Stimulated activated naive B cell treated with anti-CD40 and anti-IgM and Interleukin-4, amounts not matched to agents 10 μg/mL and 1 μg/mL and 100 μg/mL, for 72 hours (primary cell): Measurements from ENCODE around the gene ABTB2.

Source experiments
- ATAC-seq, 2 donors: fragments of 150-1000 bp; cut with Tn5 transposase; replicated peaks; 2 replicates each; pipeline ENCODE4 v1.10.0; 2021; ENCODE audit warnings: moderate library complexity in 1 of 2
- DNase-seq: peaks from one replicate; pipeline ENCODE4 v3.0.0; 2021
- H3K27ac Mint-ChIP-seq: one replicate; pipeline ENCODE4 v1.8.0; 2022; ENCODE audit warnings: mild to moderate bottlenecking, mixed read lengths
- H3K27me3 Mint-ChIP-seq, 2 donors: one replicate each; pipeline ENCODE4 v1.8.0; 2022; ENCODE audit warnings: mixed read lengths in 2 of 2
- H3K36me3 Mint-ChIP-seq, 2 donors: one replicate each; pipeline ENCODE4 v1.8.0; 2022; ENCODE audit warnings: mixed read lengths in 2 of 2, mild to moderate bottlenecking in 1 of 2
- H3K4me1 Mint-ChIP-seq, 2 donors: one replicate each; pipeline ENCODE4 v1.8.0; 2022; ENCODE audit warnings: mixed read lengths in 2 of 2, mild to moderate bottlenecking in 1 of 2
- H3K4me3 Mint-ChIP-seq, 2 donors: one replicate each; pipeline ENCODE4 v1.8.0; 2022; ENCODE audit warnings: mild to moderate bottlenecking in 2 of 2, mixed read lengths in 2 of 2, moderate library complexity in 1 of 2
- H3K9me3 Mint-ChIP-seq, 2 donors: one replicate each; pipeline ENCODE4 v1.8.0; 2022; ENCODE audit warnings: mixed read lengths in 2 of 2, mild to moderate bottlenecking in 1 of 2

The ABTB2 gene

DNA sequence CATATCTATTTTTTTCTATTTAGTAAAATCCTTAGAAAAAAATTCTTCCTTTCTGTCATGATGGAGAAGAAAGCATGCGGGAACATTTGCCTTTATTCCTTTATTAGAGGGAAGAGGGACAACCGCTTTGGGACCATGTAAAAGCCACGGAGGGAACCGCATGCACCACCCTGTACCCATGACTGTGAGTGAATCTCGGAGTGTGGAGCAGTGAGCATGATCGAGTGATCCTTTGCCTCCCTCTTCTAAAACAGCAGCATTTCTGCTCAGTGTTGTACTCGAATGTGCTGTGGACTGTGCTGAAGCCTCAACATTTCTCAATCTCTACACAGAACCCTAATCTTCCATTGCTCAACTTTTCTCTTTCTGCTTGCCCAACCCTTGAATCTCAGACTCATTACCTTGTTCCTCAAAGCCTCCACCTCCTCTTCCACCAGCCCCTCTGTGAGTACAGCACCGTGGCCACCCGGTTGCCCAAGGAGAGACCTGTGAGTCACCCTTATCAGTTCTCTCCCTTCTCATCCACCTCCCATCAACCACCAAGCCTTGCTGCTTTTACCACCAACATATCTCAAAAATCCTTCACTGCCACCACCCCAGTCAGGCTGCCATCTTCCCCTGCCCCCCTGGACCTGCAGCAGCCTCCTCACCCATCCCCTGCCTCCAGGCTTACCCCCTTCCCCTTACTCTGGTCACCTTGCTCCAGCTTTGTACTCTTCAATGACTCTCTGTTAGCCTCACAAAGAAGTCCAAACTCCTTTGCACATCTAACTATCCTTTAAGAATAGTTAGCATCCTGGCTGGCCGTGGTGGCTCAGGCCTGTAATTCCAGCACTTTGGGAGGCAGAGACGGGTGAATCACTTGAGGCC lies 149.3 kb downstream of the ABTB2 start:
- Mint-ChIP-seq H3K36me3 (peaks cover 8 to 15% of the 10 kb centered on the region in 2 donors), H3K4me3 (no peak overlapping the region), H3K9me3 (no peaks in the 10 kb centered on the region), H3K27ac (peak overlapping the region; percentile 48), H3K27me3 (no peaks in the 10 kb centered on the region), H3K4me1 (peaks cover 31 to 33% of the 10 kb centered on the region in 2 donors)
- DNase-seq = peak; percentile 13
- ATAC-seq = peak; percentile 83 to 92

DNA sequence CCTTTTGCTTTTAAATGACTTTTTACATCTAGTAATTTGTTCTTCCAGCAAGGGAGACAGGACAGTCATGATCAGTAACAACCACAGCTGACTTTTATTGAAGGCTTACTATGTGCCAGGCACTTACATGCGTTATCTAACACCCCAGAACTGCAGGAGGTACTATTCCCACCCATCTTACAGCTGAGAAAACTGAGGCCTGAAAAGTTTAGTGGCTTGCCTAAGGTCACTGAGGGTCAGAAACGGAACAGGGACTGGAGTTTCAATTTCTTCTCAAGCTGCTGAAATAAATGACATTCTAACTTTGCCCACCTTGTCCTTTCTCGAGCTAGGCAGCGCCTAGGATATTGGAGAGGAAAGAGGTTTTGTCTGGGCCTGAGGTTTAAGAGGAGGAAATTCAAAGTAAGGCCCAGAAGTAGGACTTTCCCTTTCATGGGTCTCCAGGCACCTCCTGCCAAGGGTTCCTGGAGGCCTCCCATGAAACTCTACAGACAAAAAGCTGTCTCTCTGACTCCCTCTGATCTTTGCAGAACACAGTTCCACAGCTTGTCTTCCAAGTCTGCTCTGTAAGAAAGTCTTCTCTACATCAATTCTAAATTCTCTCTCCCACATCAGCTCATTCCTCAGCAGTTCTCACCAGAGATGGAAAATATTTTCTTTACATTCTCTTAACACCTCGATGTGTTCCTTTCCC lies 150.2 kb downstream of the ABTB2 start:
- H3K27me3 Mint-ChIP-seq = no peaks in the 10 kb centered on the region
- H3K27ac Mint-ChIP-seq = no peak overlapping the region
- no peak overlapping the region for H3K4me3 Mint-ChIP-seq
- peaks cover 16 to 23% of the 10 kb centered on the region in 2 donors for H3K36me3 Mint-ChIP-seq
- H3K9me3 Mint-ChIP-seq = no peaks in the 10 kb centered on the region
- DNase-seq = no peak
- ATAC-seq = no peak
- peaks cover 36 to 39% of the 10 kb centered on the region in 2 donors for H3K4me1 Mint-ChIP-seq

DNA sequence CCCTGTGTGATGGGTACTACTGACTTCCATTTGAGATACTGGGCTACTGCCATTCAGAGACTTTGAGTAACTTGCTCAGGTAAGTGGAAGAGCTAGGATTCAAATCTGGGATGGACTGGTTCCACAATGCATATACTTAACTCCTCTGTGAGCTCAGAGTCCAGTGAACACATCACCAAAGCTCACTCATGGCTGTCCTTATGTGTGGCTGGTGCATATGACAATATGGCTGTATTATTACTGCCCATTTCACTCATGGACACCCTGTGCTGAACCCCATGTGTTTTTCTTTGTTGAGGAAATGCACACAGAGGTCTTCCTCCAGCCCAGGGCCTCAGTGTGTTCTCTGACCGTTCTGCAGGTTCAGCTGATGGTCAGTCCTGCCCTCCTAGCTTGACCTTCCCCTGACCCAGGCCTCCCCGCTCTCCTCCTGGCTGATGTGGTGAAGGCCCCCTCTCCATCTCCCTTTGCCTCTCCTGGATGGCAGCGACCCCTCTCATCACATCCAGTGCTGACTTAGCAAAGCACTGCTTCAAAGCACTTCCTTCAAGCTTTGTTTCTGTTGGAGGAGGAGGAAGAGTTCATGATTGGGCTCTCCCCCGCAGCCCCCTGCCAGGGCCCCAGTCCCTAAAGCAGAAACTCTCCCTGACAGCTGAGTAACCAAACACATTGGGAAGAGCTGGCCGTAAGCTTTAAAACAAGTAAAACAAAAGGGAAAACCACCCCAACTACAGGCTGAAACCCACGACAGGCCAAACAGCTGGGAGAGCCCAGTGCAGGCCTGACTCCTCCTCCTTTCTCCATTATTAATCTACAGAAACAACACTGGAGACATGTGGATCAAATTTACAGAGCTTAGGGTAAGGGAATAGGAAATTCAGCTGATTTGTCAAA lies 151.2 kb downstream of the ABTB2 start:
- Mint-ChIP-seq H3K4me3 (no peak overlapping the region), H3K36me3 (peaks cover 24 to 33% of the 10 kb centered on the region in 2 donors), H3K27ac (no peak overlapping the region), H3K4me1 (peaks cover 39% of the 10 kb centered on the region in 2 donors), H3K27me3 (no peaks in the 10 kb centered on the region), H3K9me3 (no peaks in the 10 kb centered on the region)
- no peak for DNase-seq
- no peak for ATAC-seq

DNA sequence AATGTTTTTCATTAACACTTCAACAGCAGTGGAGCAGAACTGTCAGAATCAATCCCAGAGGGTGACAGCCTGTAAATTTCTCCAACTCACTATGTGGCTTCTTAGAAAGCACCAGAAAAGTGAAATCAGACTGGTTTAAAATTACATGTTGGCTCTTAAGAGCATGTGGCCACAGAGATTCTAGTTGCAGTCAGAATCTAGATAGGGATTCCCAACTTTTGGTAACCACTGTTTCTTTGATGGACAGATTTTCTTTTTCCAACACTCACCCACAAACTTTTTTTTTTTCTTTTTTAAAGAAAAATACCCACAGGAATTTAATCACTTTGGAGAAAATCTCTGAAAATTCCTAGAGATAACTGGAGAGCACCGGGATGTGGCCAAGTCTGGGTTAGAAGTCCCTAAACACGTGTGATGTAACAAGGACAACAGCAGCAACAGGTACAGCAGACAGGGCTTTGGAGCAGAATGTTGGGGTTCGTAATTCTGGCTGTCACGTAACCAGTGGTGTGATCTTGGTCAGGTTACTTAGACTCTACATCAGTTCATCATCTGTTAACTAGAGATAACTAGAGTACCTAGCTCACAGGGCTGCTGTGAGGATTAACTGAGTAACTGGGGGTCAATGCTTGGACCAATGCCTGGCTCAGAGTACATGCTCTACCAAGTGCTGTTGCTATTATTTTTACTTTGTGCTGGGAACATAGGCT lies 152.3 kb downstream of the ABTB2 start:
- ATAC-seq (no peak), DNase-seq (no peak)
- Mint-ChIP-seq H3K9me3 (no peaks in the 10 kb centered on the region), H3K27ac (no peak overlapping the region), H3K4me1 (peaks cover 36 to 39% of the 10 kb centered on the region in 2 donors), H3K4me3 (no peak overlapping the region), H3K36me3 (peaks cover 29 to 35% of the 10 kb centered on the region in 2 donors), H3K27me3 (no peaks in the 10 kb centered on the region)

DNA sequence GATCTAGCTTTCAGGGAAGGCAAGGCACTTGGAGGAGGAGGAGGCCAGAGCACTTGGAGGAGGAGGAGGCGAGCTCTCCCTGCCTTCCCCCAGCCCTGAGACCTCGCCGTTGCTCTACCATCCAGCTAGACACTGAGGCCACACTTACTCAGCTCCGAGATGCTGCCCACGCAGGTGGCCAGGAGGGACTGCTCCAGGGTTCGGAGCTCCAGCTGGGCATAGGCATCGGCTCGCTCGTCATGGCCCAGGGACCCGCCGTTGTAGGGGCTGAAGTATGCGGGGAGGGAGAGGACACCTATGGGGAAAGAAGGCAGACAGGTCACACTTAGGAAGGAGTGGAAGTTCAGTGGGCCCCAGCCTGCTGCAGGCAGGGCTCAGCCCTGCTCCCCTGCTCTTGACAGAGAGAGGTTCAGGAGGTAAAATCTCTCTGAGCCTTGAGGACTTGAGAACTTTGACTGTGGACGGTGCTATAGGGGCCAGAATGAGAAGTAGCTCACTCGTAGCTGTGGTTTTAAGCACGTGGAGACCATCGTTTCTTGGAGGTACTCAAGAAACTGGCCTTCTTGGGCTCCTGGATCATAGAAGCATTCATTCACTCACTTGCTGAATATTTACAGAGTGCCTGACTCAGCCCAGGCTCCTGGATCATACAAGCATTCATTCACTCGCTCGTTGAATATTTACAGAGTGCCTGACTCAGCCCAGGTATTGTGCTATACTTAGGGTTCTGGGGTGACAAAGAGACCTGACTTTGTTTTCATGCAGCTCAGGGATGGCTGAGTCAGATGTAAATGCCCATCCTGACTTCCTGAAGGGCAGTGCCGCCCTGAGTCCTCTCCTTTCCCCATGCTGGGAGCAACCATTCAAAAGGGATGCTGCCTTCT lies 153.2 kb downstream of the ABTB2 start:
- no peak overlapping the region for H3K27ac Mint-ChIP-seq

DNA sequence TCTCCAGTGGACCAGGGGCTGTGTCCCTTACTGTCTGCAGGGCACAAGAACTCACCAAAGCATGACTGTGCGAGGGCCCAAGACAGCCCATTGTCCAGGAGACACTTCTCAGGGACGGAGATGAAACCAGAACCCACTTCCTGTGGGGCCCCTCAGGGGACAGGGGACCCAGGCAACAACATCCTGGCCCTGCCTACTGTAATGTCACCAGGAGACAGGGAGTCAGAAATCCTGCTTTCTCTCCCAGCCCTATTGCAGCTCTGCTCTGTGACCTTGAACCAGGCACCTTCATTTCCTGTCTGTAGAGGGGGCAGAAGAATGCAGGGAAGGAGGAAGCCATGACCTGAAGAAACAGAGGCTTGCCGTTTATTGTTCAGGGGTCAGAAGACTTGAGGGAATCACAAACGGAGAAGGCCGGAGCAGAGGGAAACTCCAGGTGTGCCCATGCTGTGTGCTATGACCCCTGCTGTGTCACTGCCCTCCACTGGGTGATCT lies 154.4 kb downstream of the ABTB2 start:
- H3K27me3 Mint-ChIP-seq = no peaks in the 10 kb centered on the region
- peaks cover 29 to 32% of the 10 kb centered on the region in 2 donors for H3K4me1 Mint-ChIP-seq
- H3K9me3 Mint-ChIP-seq = no peaks in the 10 kb centered on the region
- H3K4me3 Mint-ChIP-seq = no peak overlapping the region
- peak overlapping the region; percentile 83 for H3K27ac Mint-ChIP-seq
- ATAC-seq = peak; percentile 23 to 34
- H3K36me3 Mint-ChIP-seq = peaks cover 36 to 41% of the 10 kb centered on the region in 2 donors
- no peak for DNase-seq

More for the DNA sequence above, 153.2 kb downstream of the ABTB2 start:
- ATAC-seq = no peak
- no peak for DNase-seq
- no peak overlapping the region for H3K4me3 Mint-ChIP-seq
- no peaks in the 10 kb centered on the region for H3K9me3 Mint-ChIP-seq
- peaks cover 31 to 35% of the 10 kb centered on the region in 2 donors for H3K36me3 Mint-ChIP-seq
- H3K27me3 Mint-ChIP-seq = no peaks in the 10 kb centered on the region
- peaks cover 34 to 39% of the 10 kb centered on the region in 2 donors for H3K4me1 Mint-ChIP-seq

DNA sequence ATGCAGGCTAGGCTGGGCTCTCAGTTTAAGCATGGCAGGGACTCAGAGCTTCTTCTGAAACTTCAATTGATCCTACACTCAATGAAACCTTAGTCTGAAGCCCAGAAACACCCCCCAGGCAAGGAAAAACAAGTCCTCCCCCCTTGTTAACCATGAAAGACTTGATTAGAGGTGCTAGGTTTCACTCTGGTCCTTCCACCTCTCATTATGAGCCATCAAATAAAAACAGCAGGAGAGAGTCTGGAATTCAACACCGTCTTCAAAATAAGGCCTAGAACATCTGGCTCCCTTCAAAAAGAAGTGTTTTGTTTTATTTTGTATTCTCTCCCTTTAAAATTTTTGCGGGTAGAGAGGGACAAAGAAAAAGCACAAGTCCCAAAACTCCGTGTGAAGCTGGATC lies 156.7 kb downstream of the ABTB2 start:
- H3K4me3 Mint-ChIP-seq = no peak overlapping the region
- DNase-seq (no peak), ATAC-seq (no peak)
- H3K27ac Mint-ChIP-seq = no peak overlapping the region
- H3K4me1 Mint-ChIP-seq = peaks cover 15 to 18% of the 10 kb centered on the region in 2 donors
- H3K9me3 Mint-ChIP-seq = no peaks in the 10 kb centered on the region
- H3K27me3 Mint-ChIP-seq = no peaks in the 10 kb centered on the region
- H3K36me3 Mint-ChIP-seq = peaks cover 46 to 52% of the 10 kb centered on the region in 2 donors

DNA sequence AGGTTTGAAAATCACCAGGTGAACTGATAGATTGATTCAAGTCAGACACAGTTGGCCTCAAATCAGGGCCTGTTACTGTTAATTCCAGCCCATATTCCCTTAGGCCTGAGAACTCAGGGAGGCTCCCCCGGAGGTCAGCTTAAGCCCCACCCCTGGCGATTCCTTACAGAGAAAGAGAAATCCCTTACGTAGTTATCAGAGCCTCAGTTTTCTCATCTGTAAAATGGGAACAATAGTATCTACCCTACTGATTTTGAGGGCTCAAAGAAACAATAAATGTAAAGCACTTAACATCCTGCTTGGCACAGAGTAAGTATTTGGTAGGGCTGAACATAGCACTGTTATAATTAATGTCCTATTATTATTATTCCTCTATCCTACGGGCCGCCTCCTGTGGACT lies 158.3 kb downstream of the ABTB2 start:
- H3K27me3 Mint-ChIP-seq = no peaks in the 10 kb centered on the region
- no peak for ATAC-seq
- H3K9me3 Mint-ChIP-seq = no peaks in the 10 kb centered on the region
- no peak overlapping the region for H3K4me3 Mint-ChIP-seq
- peaks cover 18 to 20% of the 10 kb centered on the region in 2 donors for H3K4me1 Mint-ChIP-seq
- DNase-seq = no peak
- peaks cover 54 to 60% of the 10 kb centered on the region in 2 donors for H3K36me3 Mint-ChIP-seq
- H3K27ac Mint-ChIP-seq = no peak overlapping the region

DNA sequence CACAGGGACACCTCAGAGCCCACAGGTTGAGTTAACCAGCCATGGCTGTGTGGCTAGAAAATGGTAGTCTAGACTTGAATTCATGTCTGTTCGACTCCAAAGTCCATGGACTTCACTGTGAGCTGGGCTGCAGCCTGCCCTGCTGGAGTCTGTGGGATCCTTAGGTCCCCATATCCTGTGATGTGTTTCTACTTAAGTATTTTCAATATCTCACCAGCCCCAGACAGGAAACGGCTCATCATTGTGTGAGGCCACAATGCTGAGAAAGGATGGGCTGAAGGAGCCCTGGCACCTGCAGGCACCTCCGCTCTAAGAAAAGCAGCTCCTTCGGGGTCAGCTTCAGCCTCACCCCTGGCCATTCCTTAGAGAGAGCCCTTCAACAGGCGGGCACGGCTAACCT lies 159.3 kb downstream of the ABTB2 start:
- peaks cover 53 to 58% of the 10 kb centered on the region in 2 donors for H3K36me3 Mint-ChIP-seq
- no peak overlapping the region for H3K4me3 Mint-ChIP-seq
- no peak for DNase-seq
- H3K9me3 Mint-ChIP-seq = no peaks in the 10 kb centered on the region
- no peak overlapping the region for H3K27ac Mint-ChIP-seq
- H3K27me3 Mint-ChIP-seq = no peaks in the 10 kb centered on the region
- ATAC-seq = no peak
- H3K4me1 Mint-ChIP-seq = peaks cover 10 to 13% of the 10 kb centered on the region in 2 donors

DNA sequence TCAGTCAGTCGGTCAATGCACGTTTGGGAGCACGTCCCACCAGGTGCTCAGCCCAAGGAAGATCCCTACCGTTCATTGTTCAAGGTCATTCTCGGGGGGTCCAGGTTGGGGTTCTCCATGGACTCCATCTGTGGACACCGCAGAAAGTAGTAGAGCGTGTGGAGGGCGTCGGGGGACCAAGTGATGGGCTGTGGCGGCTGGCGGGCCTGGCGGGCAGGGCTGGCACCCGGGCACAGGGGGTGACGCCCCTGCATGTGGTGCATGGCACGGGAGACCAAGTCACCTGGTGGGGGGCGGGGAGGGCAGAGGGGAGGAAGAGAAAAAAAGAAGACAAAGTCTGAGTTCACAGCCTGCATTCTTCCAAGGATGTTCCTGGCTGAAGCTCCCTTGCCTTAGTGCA lies 160.6 kb downstream of the ABTB2 start:
- no peaks in the 10 kb centered on the region for H3K9me3 Mint-ChIP-seq
- no peak for DNase-seq
- no peak overlapping the region for H3K4me3 Mint-ChIP-seq
- H3K36me3 Mint-ChIP-seq = peaks cover 47 to 54% of the 10 kb centered on the region in 2 donors
- no peaks in the 10 kb centered on the region for H3K27me3 Mint-ChIP-seq
- ATAC-seq = no peak
- peaks cover 5% of the 10 kb centered on the region in 2 donors for H3K4me1 Mint-ChIP-seq
- peak overlapping the region; percentile 59 for H3K27ac Mint-ChIP-seq

DNA sequence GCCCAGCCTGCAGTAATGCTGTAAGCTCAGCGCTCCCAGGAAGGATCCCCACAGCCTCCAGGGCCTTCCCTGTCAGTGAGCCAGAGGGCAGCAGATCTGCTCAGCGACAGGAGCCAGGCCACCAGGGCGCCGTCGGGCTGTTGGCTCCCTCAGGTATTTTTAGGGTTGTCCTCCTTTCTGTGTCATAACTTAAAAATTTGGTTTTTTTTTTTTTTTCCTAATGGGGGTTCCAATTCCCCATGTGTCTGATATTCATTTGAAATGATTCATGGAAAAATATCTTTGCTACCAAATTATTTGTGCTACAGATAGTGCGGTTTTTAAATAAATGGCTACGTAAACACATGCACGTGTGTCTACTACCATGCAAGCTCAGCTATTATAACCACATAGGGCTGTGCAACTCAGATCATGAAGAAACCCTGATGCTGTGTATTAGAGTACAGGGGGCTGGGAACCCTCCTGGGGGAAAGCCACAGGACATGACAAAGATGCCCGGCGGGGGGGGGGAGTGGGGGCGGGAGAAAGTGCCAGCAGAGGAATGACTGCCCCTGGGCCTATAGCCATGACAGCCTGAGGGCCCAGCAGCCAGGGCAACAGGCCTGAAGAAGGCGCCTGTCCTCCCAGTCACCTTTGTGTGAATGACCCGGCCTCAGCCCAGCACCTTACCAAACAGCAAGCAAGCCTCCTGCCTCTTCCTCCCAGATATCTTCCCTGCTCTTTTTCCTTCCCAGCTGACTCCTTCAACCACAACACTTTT lies 163.1 kb downstream of the ABTB2 start:
- Mint-ChIP-seq H3K36me3 (peaks cover 41 to 57% of the 10 kb centered on the region in 2 donors), H3K27me3 (no peaks in the 10 kb centered on the region), H3K9me3 (no peaks in the 10 kb centered on the region), H3K4me3 (no peak overlapping the region), H3K27ac (no peak overlapping the region), H3K4me1 (peaks cover 3 to 11% of the 10 kb centered on the region in 2 donors)
- DNase-seq (no peak), ATAC-seq (no peak)
